MM.1S (cell line): ENCODE results near the gene MYBPHL.

Experiments
- CTCF ChIP-seq: fragments of 300-600 bp; sonication (generic); IDR thresholded peaks from 2 replicates; pipeline ENCODE4 v1.5.1; 2016; ENCODE audit warnings: antibody characterized with exemption, low read length, mixed read lengths
- EZH2 ChIP-seq: fragments of 300-600 bp; sonication (generic); optimal IDR thresholded peaks from 2 replicates; pipeline ENCODE3; 2017; ENCODE audit warnings: low read depth, mild to moderate bottlenecking, antibody characterized with exemption, low read length, mixed read lengths
- EZH2phosphoT487 ChIP-seq: fragments of 300-600 bp; sonication (generic); IDR thresholded peaks from 2 replicates; pipeline ENCODE4 v1.6.1; 2018; ENCODE audit warnings: antibody characterized with exemption, low read length

- TF ChIP-seq CTCF (no peak), EZH2 (no peak), EZH2phosphoT487 (no peak)
These were observed 52.8 kb downstream of the MYBPHL start for GRCh38 chr1:109253803-109254620.
